Testis (tissue), 3 donors: ENCODE results near the gene MED16. TPM values are rescaled to one million over a fixed set of nuclear protein-coding genes. Genes with fewer than 3 reads are reported as not detected.

Experiments
- DNase-seq: peaks from one replicate; pipeline ENCODE4 v3.0.0-alpha.2; 2019
- H3K27ac ChIP-seq, 2 donors: fragments of 200-600 bp; sonication (generic); one replicate each; pipeline ENCODE4 v1.5.1; 2019
- H3K27me3 ChIP-seq: fragments of 200-600 bp; sonication (generic); one replicate; pipeline ENCODE4 v1.5.1; 2019
- H3K36me3 ChIP-seq: fragments of 200-600 bp; sonication (generic); one replicate; pipeline ENCODE4 v1.5.1; 2017; ENCODE audit warnings: low read depth; ENCODE audit errors: missing control alignments
- H3K4me1 ChIP-seq: fragments of 200-600 bp; sonication (generic); one replicate; pipeline ENCODE4 v1.5.1; 2019
- H3K4me3 ChIP-seq, 2 donors: fragments of 200-600 bp; sonication (generic); one replicate each; pipeline ENCODE4 v1.5.1; 2017 to 2019
- H3K9me3 ChIP-seq: fragments of 200-600 bp; sonication (generic); one replicate; pipeline ENCODE4 v1.5.1; 2017
- CTCF ChIP-seq, 3 experiments: fragments of 450-650 bp in 2 of 3; fragments of 200-600 bp in 1 of 3; sonication (generic) in 1 of 3; IDR thresholded peaks; one replicate each; pipeline ENCODE4 v1.5.1; 2016 to 2019; ENCODE audit warnings: antibody characterized with exemption in 3 of 3, mild to moderate bottlenecking in 2 of 3, moderate library complexity in 1 of 3
- POLR2A ChIP-seq: fragments of 450-650 bp; IDR thresholded peaks from one replicate; pipeline ENCODE4 v1.6.1; 2017; ENCODE audit warnings: antibody characterized with exemption, mild to moderate bottlenecking, moderate library complexity
- WGBS, 2 donors: methylation state at CpG; one replicate each; pipeline ENCODE4 v1.1.5; 2018; 5-methylcytosine and 5-hydroxymethylcytosine counted together
- intact Hi-C: fragments of 100-400 bp; cut with DNase I; formaldehyde crosslinking; loops from one replicate; pipeline ENCODE4 v1.15.1; 2023; ENCODE audit warnings: low total_unique reads
- polyA plus RNA-seq: library from polyadenylated mRNA; stranded (reverse); fragments of 350-450 nt; fragmentation: Illumina TruSeq; extraction: RNeasy Lipid Tissue Mini Kit (QIAGEN cat#74804); gene quantifications from one replicate; pipeline ENCODE4 v1.2.3, GENCODE V29; 2014; ENCODE audit warnings: low read depth, low replicate concordance; ENCODE audit not compliant: insufficient read depth
- total RNA-seq, 2 donors: library from RNA; depleted of rRNA; stranded (reverse); fragments of >200 nt; gene quantifications; one replicate each; pipeline ENCODE4 v1.2.3, GENCODE V29; 2016

Gene MED16
- total and polyA plus RNA-seq, 3 donors from 2014 or later = 50.7 to 124 (median 94.7) TPM

GRCh38 chr19:861141-861755, 31.7 kb downstream of the MED16 start:
- H3K4me1 ChIP-seq = peaks cover 5% of the 10 kb centered on the region
- H3K27ac ChIP-seq = no peak overlapping the region
- H3K4me3 ChIP-seq = no peak overlapping the region
- no peaks in the 10 kb centered on the region for H3K36me3 ChIP-seq
- DNase-seq = no peak
- no peaks in the 10 kb centered on the region for H3K27me3 ChIP-seq
- intact Hi-C loops = no loop called here
- WGBS, 2 donors = 48 to 55% methylated on average over 7 to 23 of the region's 35 CpGs
- H3K9me3 ChIP-seq = no peaks in the 10 kb centered on the region
- TF ChIP-seq CTCF (IDR thresholded peaks at IDR 0.05) (no peak), POLR2A (no peak)

- peak within 1 kb of the TSS; percentile 3 to 80 for H3K27ac ChIP-seq
- WGBS, 2 donors = 28 to 34% methylated on average over 8 to 21 of the region's 24 CpGs
Measured at GRCh38 chr19:858868-859843, 33.8 kb downstream of the MED16 start, which contains the start of gene CFD. TSS of gene CFD (plus strand) at chr19:859664. CDS start at chr19:859690, 26 bp downstream.

GRCh38 chr19:858284-858683, 34.7 kb downstream of the MED16 start:
- H3K9me3 ChIP-seq = no peaks in the 10 kb centered on the region
- TF ChIP-seq POLR2A (no peak), CTCF (IDR thresholded peaks at IDR 0.05) (no peak)
- no peaks in the 10 kb centered on the region for H3K36me3 ChIP-seq
- no peak overlapping the region for H3K4me3 ChIP-seq
- no peak overlapping the region for H3K27ac ChIP-seq
- 78 to 80% methylated on average over 9 of the region's 9 CpGs for WGBS, 2 donors
- H3K27me3 ChIP-seq = no peaks in the 10 kb centered on the region
- intact Hi-C loops = no loop called here
- peaks cover 5% of the 10 kb centered on the region for H3K4me1 ChIP-seq
- DNase-seq = no peak

More at GRCh38 chr19:858868-859843, 33.8 kb downstream of the MED16 start, which contains the start of gene CFD:
- intact Hi-C loops = no loop called here
- TF ChIP-seq CTCF (IDR thresholded peaks at IDR 0.05) (no peak), POLR2A (no peak)
- Histone ChIP-seq H3K4me1 (peaks cover 5% of the 10 kb centered on the region), H3K9me3 (no peaks in the 10 kb centered on the region), H3K4me3 (peak within 1 kb of the TSS; percentile 37 to 55), H3K27me3 (no peaks in the 10 kb centered on the region), H3K36me3 (no peaks in the 10 kb centered on the region)
- peak; percentile 58 for DNase-seq

GRCh38 chr19:855566-856120, 37.3 kb downstream of the MED16 start:
- no peak overlapping the region for H3K4me3 ChIP-seq
- WGBS, 2 donors = 87 to 92% methylated on average over 14 to 32 of the region's 40 CpGs
- H3K36me3 ChIP-seq = no peaks in the 10 kb centered on the region
- H3K9me3 ChIP-seq = no peaks in the 10 kb centered on the region
- intact Hi-C loops = no loop called here
- H3K4me1 ChIP-seq = peaks cover 8% of the 10 kb centered on the region
- DNase-seq = no peak
- H3K27ac ChIP-seq = no peak overlapping the region
- H3K27me3 ChIP-seq = no peaks in the 10 kb centered on the region
- no peak for TF ChIP-seq POLR2A

- TF ChIP-seq CTCF (IDR thresholded peaks at IDR 0.05) = no peak
- no peak for TF ChIP-seq POLR2A
Measured at GRCh38 chr19:855142-855541, 37.8 kb downstream of the MED16 start.

More at GRCh38 chr19:855142-855541, 37.8 kb downstream of the MED16 start:
- no peak overlapping the region for H3K4me3 ChIP-seq
- H3K9me3 ChIP-seq = no peaks in the 10 kb centered on the region
- WGBS, 2 donors = 89% methylated on average over 12 of the region's 12 CpGs
- H3K36me3 ChIP-seq = no peaks in the 10 kb centered on the region
- no peak for DNase-seq
- H3K27me3 ChIP-seq = no peaks in the 10 kb centered on the region
- intact Hi-C loops = no loop called here
- H3K27ac ChIP-seq = no peak overlapping the region
- peaks cover 8% of the 10 kb centered on the region for H3K4me1 ChIP-seq
